UCSD-AML1 (cell line): ENCODE measurements around the gene PHYHIPL.

Source experiments
- DNase-seq: peaks from one replicate; lab custom pipeline; 2025; ENCODE audit not compliant: unreplicated experiment; lab: John Stamatoyannopoulos, UW

Gene PHYHIPL

GRCh38 chr10:59289853-59290252 lies 113.4 kb downstream of the PHYHIPL start:
- DNase-seq: no peak

DNA sequence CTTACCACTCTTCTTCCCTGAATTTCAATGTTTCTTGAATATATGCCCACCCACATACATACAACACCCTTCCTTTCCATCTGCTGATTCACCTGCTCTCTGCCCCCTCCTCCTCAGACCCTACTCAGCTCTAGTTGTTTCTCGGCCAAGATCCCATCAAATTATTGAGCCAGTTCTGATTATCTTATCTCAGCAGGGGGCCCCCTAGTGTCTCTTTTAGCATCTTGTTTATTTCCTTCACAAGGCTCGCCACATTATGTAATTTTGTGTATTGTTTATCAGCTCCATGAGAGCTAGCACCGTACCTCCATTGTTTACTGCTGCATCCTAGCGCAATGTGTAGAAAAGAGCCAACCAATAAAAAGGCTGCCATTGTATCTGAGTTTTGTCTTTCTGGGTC lies 114.0 kb downstream of the PHYHIPL start:
- DNase-seq: no peak
